Measurements from ENCODE around the gene WDPCP. TPM values are rescaled to one million over a fixed set of nuclear protein-coding genes. Genes with fewer than 3 reads are reported as not detected.

The WDPCP gene
- total and polyA plus RNA-seq, 9 donors, result 4.0 to 29.6 (median 15.6) TPM

DNA sequence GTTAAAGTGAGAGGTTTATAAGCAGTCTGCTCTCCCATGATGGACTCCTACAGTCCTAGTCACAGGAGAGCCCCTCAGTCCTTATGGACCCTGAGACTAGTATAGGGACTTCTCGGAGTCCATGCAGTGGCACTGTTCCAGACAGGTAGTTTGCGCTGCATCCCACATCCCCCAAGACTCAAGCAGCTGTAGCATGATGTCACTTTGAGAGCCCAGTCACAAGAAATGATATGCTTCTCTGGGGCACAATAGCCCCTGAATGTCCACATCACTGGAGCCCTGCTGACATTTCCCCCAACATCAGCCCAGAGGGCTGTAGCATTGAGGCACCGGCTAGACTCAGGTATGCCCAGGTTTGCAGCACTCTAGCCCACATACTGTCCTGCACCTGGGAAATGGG lies 317.6 kb downstream of the WDPCP start:
- Histone ChIP-seq H3K4me1 (ENCODE audit: insufficient read depth) (no peaks in the 10 kb centered on the region), H3K27me3 (no peaks in the 10 kb centered on the region), H3K27ac (no peak overlapping the region), H3K36me3 (no peaks in the 10 kb centered on the region), H3K9me3 (peaks cover 0 to 8% of the 10 kb centered on the region in 2 donors), H3K4me3 (no peak overlapping the region)
- intact Hi-C loops (cut with DNase I), result no loop called here
- no peak for TF ChIP-seq EP300 (IDR thresholded peaks at IDR 0.05)
- no peak for TF ChIP-seq POLR2A (IDR thresholded peaks at IDR 0.05)
- TF ChIP-seq, protein P1, sequence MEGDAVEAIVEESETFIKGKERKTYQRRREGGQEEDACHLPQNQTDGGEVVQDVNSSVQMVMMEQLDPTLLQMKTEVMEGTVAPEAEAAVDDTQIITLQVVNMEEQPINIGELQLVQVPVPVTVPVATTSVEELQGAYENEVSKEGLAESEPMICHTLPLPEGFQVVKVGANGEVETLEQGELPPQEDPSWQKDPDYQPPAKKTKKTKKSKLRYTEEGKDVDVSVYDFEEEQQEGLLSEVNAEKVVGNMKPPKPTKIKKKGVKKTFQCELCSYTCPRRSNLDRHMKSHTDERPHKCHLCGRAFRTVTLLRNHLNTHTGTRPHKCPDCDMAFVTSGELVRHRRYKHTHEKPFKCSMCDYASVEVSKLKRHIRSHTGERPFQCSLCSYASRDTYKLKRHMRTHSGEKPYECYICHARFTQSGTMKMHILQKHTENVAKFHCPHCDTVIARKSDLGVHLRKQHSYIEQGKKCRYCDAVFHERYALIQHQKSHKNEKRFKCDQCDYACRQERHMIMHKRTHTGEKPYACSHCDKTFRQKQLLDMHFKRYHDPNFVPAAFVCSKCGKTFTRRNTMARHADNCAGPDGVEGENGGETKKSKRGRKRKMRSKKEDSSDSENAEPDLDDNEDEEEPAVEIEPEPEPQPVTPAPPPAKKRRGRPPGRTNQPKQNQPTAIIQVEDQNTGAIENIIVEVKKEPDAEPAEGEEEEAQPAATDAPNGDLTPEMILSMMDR (IDR thresholded peaks at IDR 0.05), result no peak
- 98 to 99% (median 98%) methylated on average over 2 to 3 of the region's 3 CpGs for WGBS, 3 donors
- DNase-seq, result no peak

DNA sequence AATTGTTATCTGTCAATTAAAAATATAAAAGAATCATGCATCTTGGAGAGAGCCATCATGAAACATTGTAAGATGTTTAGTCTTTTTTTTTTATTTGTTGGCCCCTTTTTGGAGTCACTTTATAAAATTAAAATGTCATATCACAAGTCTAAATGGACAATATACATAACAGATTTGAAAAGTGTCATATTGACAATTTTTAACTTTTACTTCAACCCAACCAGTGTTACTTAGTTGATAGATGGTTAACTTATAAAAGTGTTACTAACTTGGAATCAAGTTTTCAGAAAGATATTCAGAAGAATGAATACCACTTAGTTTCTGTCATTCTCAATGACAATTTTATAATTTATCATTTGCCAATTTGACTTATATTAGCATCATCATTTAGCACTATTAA lies 319.3 kb downstream of the WDPCP start:
- Histone ChIP-seq H3K36me3 (no peaks in the 10 kb centered on the region), H3K27me3 (no peaks in the 10 kb centered on the region), H3K4me3 (no peak overlapping the region), H3K9me3 (peaks cover 0 to 8% of the 10 kb centered on the region in 2 donors), H3K4me1 (ENCODE audit: insufficient read depth) (no peaks in the 10 kb centered on the region), H3K27ac (no peak overlapping the region)
- DNase-seq, result no peak
- TF ChIP-seq POLR2A (IDR thresholded peaks at IDR 0.05) (no peak), EP300 (IDR thresholded peaks at IDR 0.05) (no peak)
- TF ChIP-seq, protein P1 (IDR thresholded peaks at IDR 0.05), result no peak
- intact Hi-C loops (cut with DNase I), result no loop called here

DNA sequence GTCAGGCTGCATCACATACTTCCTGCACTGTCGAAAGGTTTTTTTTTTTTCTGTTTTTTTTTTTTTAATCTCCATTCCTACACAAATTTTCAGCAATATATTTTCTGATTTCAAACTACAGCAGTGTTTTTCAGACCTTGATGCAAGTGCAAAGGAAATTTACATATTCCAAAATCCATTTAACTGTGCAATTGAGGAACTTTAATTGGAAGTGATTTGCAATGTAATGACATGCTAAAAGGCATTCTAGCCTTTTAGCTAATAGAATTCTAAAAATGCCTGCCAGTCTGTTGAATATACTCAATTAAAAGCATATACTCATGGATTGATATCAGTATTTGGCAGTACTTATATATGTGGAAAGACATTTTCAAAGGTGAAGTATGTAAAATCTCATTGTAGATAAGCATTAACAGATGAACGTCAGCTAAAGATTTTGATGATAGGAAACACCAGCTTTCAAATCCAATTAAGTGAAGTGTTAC lies 327.1 kb downstream of the WDPCP start:
- Histone ChIP-seq H3K9me3 (no peaks in the 10 kb centered on the region), H3K4me3 (no peak overlapping the region), H3K27me3 (no peaks in the 10 kb centered on the region), H3K36me3 (no peaks in the 10 kb centered on the region), H3K27ac (no peak overlapping the region), H3K4me1 (ENCODE audit: insufficient read depth) (no peaks in the 10 kb centered on the region)
- TF ChIP-seq, protein P1 (IDR thresholded peaks at IDR 0.05), result no peak
- TF ChIP-seq POLR2A (IDR thresholded peaks at IDR 0.05), result no peak
- no peak for TF ChIP-seq EP300 (IDR thresholded peaks at IDR 0.05)
- intact Hi-C loops (cut with DNase I), result no loop called here
- WGBS, 3 donors, result 87 to 92% (median 89%) methylated on average over 2 of the region's 2 CpGs
- no peak for DNase-seq

DNA sequence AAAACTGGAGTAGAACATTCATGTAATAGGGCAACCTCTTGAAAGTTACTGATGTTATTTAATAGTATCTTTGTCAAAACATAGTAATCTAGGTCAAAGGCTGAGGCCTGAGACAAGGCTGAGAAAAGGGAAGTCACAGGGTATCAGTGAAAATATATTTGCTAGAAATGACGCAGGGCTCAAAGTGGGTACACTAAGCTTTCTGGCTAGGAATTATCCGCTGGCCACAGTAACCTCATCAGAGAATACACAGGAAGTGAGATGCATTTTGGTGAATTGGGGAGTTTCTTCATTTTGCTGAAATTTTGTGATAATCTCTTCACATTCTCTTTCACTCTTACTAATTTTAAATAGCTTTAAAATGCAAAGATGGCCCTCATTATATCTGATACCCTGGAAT lies 330.8 kb downstream of the WDPCP start:
- no peak for DNase-seq
- Histone ChIP-seq H3K4me1 (ENCODE audit: insufficient read depth) (no peaks in the 10 kb centered on the region), H3K27me3 (no peaks in the 10 kb centered on the region), H3K27ac (no peak overlapping the region), H3K36me3 (no peaks in the 10 kb centered on the region), H3K4me3 (no peak overlapping the region), H3K9me3 (no peaks in the 10 kb centered on the region)
- 93 to 97% (median 94%) methylated on average over 2 of the region's 2 CpGs for WGBS, 3 donors
- intact Hi-C loops (cut with DNase I), result no loop called here
- TF ChIP-seq POLR2A (IDR thresholded peaks at IDR 0.05) (no peak), EP300 (IDR thresholded peaks at IDR 0.05) (no peak)
- TF ChIP-seq, protein P1 (IDR thresholded peaks at IDR 0.05), result no peak

Measured in ovary (tissue), 9 donors.